A673 (cell line): Measurements from ENCODE around the gene C15orf62.

Experiments
- CTCF ChIP-seq: fragments of 300-800, 200-600 bp; sonication (generic); conservative IDR thresholded peaks from 2 replicates; pipeline ENCODE4 v1.5.1; 2017; ENCODE audit warnings: low read depth, mild to moderate bottlenecking, antibody characterized with exemption, low read length, moderate library complexity, mixed read lengths
- EZH2 ChIP-seq: fragments of 200-600 bp; sonication (generic); IDR thresholded peaks from 2 replicates; pipeline ENCODE4 v1.6.1; 2017; ENCODE audit warnings: borderline replicate concordance, low read depth, mild to moderate bottlenecking, mixed read lengths, antibody characterized with exemption, low read length; ENCODE audit not compliant: poor library complexity, severe bottlenecking

GRCh38 chr15:40773496-40773895, 3.7 kb downstream of the C15orf62 start:
- TF ChIP-seq CTCF (no peak), EZH2 (no peak)
